Gastrocnemius medialis (tissue), 4 donors: ENCODE data around the gene MAPK8IP1. TPM values are rescaled to one million over a fixed set of nuclear protein-coding genes. Genes with fewer than 3 reads are reported as not detected.

Experiments
- ATAC-seq, 2 donors: fragments of 150-250 bp; one replicate each; pipeline ENCODE4 v1.9.1; 2016
- DNase-seq, 2 donors: peaks; one replicate each; pipeline ENCODE4 v3.0.0-alpha.2; 2019
- H3K27ac ChIP-seq, 4 donors: fragments of 200-600 bp; sonication (generic); 1 replicate in 1 of 4; 2 replicates in 3 of 4; pipeline ENCODE4 v1.5.1; 2016 to 2018; ENCODE audit warnings: mild to moderate bottlenecking in 2 of 4, moderate library complexity in 1 of 4
- H3K27me3 ChIP-seq, 3 donors: fragments of 200-600 bp; sonication (generic) in 2 of 3; 1 replicate in 1 of 3; 2 replicates in 2 of 3; pipeline versions ENCODE4 v1.5.1 to v1.6.0; 2016 to 2019; ENCODE audit warnings: mild to moderate bottlenecking in 1 of 3, moderate library complexity in 1 of 3
- H3K36me3 ChIP-seq, 2 donors: fragments of 200-600 bp; sonication (generic) in 1 of 2; one replicate each; pipeline ENCODE4 v1.5.1; 2017 to 2018
- H3K4me1 ChIP-seq, 2 donors: fragments of 200-600 bp; sonication (generic) in 1 of 2; one replicate each; pipeline ENCODE4 v1.5.1; 2016 to 2017; ENCODE audit warnings: mild to moderate bottlenecking in 2 of 2
- H3K4me3 ChIP-seq, 4 donors: fragments of 200-600 bp; sonication (generic) in 3 of 4; 1 replicate in 1 of 4; 2 replicates in 3 of 4; pipeline ENCODE4 v1.5.1; 2016 to 2019; ENCODE audit warnings: mild to moderate bottlenecking in 2 of 4
- H3K9me3 ChIP-seq, 3 donors: fragments of 200-600 bp; sonication (generic) in 2 of 3; 1 replicate in 1 of 3; 2 replicates in 2 of 3; pipeline ENCODE4 v1.5.1; 2016 to 2019
- CTCF ChIP-seq, 5 experiments: fragments of 450-650 bp in 3 of 5; fragments of 200-600 bp in 2 of 5; sonication (generic) in 2 of 5; IDR thresholded peaks in 4 of 5; conservative IDR thresholded peaks in 1 of 5; 1 replicate in 4 of 5; 2 replicates in 1 of 5; pipeline ENCODE4 v1.5.1; 2016 to 2019; ENCODE audit warnings: antibody characterized with exemption in 5 of 5, mild to moderate bottlenecking in 3 of 5, moderate library complexity in 3 of 5
- POLR2A ChIP-seq, 2 donors: fragments of 450-650 bp; IDR thresholded peaks; one replicate each; pipeline ENCODE4 v1.6.1; 2017; ENCODE audit warnings: antibody characterized with exemption in 2 of 2, mild to moderate bottlenecking in 2 of 2, moderate library complexity in 2 of 2
- in situ Hi-C, 4 donors: fragments of 200-750 bp; cut with MboI; loops; one replicate each; pipeline versions ENCODE4 v1.15.0 to v1.8.0; 2017; ENCODE audit warnings: low sequenced_read_pairs in 4 of 4
- intact Hi-C: fragments of 100-400 bp; cut with DNase I; formaldehyde crosslinking; loops from one replicate; pipeline ENCODE4 v1.15.1; 2023; ENCODE audit warnings: low total_unique reads
- total RNA-seq, 4 donors: library from RNA; depleted of rRNA; stranded (reverse); fragments of >200 nt; gene quantifications; one replicate each; pipeline versions ENCODE4 v1.1.0 to v1.2.3, GENCODE V29; 2016

Gene MAPK8IP1
- total RNA-seq, 4 donors from 2014 or later: 1.4 to 4.0 (median 1.9) TPM

DNA sequence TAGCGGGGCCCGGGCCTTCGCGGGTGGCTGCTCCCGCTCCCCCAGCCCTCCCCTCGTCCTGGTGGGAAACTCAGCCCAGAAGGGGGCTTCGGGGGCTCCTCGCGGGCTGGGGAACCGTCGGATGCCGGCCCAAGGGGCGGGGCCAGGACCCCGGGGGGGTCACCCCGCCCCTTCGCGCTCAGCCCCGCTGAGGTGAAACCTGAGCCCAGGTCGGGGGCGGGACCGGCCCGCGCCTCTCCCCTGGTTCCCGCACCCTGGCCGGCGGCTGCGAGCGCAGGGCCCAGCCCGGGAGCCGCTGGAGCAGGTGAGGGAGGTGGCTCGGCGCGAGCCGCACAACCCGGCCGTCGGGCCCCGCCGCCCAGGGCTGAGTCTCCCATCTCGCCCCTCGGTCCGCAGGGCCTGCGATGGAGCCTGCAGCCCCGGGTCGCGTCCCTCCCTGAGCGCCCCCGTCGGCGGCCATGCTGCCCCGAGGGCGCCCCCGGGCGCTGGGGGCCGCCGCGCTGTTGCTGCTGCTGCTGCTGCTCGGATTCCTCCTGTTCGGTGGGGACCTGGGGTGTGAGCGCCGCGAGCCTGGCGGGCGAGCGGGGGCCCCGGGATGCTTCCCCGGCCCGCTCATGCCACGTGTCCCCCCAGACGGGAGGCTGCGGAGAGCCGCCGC lies 37.1 kb downstream of the MAPK8IP1 start, which contains the start of gene LARGE2:
LARGE2 (plus strand) TSS at position 232 of the 658 bp plus-strand sequence; CDS start at position 459, 227 bp downstream.
- in situ Hi-C loops: no loop called here
- H3K27me3 ChIP-seq: peaks cover 27 to 42% (median 33%) of the 10 kb centered on the region in 3 donors

GRCh38 chr11:45924036-45924915 lies 38.8 kb downstream of the MAPK8IP1 start:
- in situ Hi-C loops: no loop called here
- intact Hi-C loops: no loop called here
- ATAC-seq (no peak), DNase-seq (peak in 1 of 2 donors; percentile 8)
- no peaks in the 10 kb centered on the region for H3K9me3 ChIP-seq
- TF ChIP-seq CTCF (IDR thresholded peaks at IDR 0.05 in 4 of 5, conservative IDR thresholded peaks at IDR 0.05 in 1 of 5): no peak
- no peak for TF ChIP-seq POLR2A (IDR thresholded peaks at IDR 0.05)
- peaks cover 27 to 42% (median 33%) of the 10 kb centered on the region in 3 donors for H3K27me3 ChIP-seq
- H3K27ac ChIP-seq: no peak overlapping the region
- peaks cover 6 to 7% of the 10 kb centered on the region in 2 donors for H3K4me1 ChIP-seq
- H3K4me3 ChIP-seq: no peak overlapping the region
- no peaks in the 10 kb centered on the region for H3K36me3 ChIP-seq

More for the DNA sequence above, 37.1 kb downstream of the MAPK8IP1 start, which contains the start of gene LARGE2:
- Histone ChIP-seq H3K9me3 (no peaks in the 10 kb centered on the region), H3K4me1 (peaks cover 6 to 7% of the 10 kb centered on the region in 2 donors), H3K4me3 (peak within 1 kb of the TSS in 3 of 4 donors; percentile 25 to 44 (median 30)), H3K36me3 (no peaks in the 10 kb centered on the region), H3K27ac (no peak within 1 kb of the TSS)
- peak in 1 of 2 donors; percentile 5 for DNase-seq
- intact Hi-C loops: no loop called here
- no peak for TF ChIP-seq CTCF (IDR thresholded peaks at IDR 0.05 in 4 of 5, conservative IDR thresholded peaks at IDR 0.05 in 1 of 5)
- no peak for TF ChIP-seq POLR2A (IDR thresholded peaks at IDR 0.05)
- no peak for ATAC-seq

DNA sequence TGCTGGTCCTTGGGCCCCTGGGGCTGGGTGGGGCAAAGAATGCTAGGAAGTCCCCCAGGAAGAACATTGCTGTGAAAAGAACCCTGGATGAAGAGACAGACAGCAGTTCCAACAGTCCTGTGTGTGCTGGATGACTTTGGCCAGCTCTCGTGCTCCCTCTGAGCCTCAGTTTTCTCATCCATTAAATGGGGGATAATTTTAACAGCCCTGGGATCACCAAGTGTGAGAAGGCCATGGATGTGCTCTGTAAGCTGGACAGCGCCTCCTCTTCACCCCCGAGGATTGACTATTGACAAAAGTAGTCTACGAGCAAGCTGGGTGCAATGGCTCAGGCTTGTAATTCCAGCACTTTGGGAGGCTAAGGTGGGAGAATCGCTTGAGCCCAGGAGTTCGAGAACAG lies 39.5 kb downstream of the MAPK8IP1 start:
- intact Hi-C loops (no loop called here), in situ Hi-C loops (no loop called here)
- H3K4me3 ChIP-seq: no peak overlapping the region
- H3K27me3 ChIP-seq: peaks cover 27 to 42% (median 33%) of the 10 kb centered on the region in 3 donors
- H3K36me3 ChIP-seq: no peaks in the 10 kb centered on the region
- H3K27ac ChIP-seq: no peak overlapping the region
- no peaks in the 10 kb centered on the region for H3K9me3 ChIP-seq
- TF ChIP-seq CTCF (IDR thresholded peaks at IDR 0.05 in 4 of 5, conservative IDR thresholded peaks at IDR 0.05 in 1 of 5): no peak
- TF ChIP-seq POLR2A (IDR thresholded peaks at IDR 0.05): no peak
- ATAC-seq: no peak
- H3K4me1 ChIP-seq: peaks cover 5 to 6% of the 10 kb centered on the region in 2 donors
- no peak for DNase-seq

DNA sequence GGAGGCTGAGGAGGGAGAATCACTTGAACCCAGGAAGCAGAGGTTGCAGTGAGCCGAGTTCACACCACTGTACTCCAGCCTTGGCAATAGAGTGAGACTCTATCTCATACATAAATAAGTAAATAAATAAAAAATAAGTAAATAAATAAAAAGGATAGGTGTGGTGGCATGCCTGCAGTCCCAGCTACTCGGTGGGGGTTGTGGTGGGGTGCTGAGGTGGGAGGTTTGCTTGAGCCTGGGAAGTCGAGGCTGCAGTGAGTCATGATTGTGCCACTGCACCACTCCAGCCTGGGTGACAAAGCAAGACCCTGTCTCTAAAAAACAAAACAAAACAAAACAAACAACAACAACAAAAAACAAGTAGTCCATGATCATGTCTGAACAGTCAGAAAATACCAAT lies 40.1 kb downstream of the MAPK8IP1 start:
- Histone ChIP-seq H3K4me3 (no peak overlapping the region), H3K27me3 (peaks cover 27 to 42% (median 33%) of the 10 kb centered on the region in 3 donors), H3K9me3 (no peaks in the 10 kb centered on the region), H3K27ac (no peak overlapping the region), H3K4me1 (peaks cover 9% of the 10 kb centered on the region in 2 donors), H3K36me3 (no peaks in the 10 kb centered on the region)
- intact Hi-C loops: no loop called here
- ATAC-seq: no peak
- in situ Hi-C loops: no loop called here
- TF ChIP-seq POLR2A (IDR thresholded peaks at IDR 0.05): no peak
- TF ChIP-seq CTCF (IDR thresholded peaks at IDR 0.05 in 4 of 5, conservative IDR thresholded peaks at IDR 0.05 in 1 of 5): no peak
- no peak for DNase-seq
